Measurements from ENCODE around the gene HPF1.

The HPF1 gene

DNA sequence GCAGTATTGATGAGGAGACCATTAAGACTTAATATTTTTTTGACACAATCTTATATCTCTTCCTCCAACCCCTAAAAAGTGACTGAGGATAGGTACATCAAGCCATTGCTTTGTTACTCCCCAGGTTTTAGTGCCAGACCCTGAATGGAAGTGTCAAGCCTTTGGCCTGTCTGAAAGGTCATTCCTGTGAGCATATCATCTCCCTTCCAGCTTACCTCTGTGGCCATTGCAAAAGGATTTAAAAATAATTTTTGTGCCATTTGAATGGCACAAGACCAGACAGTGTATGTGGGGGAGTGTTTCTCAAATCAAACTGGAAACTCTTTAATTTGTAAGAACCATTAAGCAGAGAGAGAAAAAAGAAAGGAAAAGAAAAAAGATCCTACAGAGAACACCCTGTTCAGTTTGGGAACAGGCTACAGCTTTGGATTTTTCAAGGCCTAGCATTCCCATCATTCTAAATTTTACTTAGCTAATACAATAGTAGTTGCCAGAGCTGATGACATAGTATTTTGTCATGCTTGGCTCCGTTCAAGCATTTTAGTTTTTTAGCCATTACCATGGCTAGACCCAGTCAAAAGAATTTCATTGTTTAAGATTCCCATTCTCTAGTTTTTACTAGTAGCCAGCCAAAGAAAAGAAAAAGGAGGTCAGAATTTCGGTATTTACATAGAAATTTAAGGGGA lies 49.6 kb downstream of the HPF1 start:
- H3K27me3 ChIP-seq (replicated peaks), result no peaks in the 10 kb centered on the region
- no peak overlapping the region for H3K27ac ChIP-seq
- TF ChIP-seq, protein P1, sequence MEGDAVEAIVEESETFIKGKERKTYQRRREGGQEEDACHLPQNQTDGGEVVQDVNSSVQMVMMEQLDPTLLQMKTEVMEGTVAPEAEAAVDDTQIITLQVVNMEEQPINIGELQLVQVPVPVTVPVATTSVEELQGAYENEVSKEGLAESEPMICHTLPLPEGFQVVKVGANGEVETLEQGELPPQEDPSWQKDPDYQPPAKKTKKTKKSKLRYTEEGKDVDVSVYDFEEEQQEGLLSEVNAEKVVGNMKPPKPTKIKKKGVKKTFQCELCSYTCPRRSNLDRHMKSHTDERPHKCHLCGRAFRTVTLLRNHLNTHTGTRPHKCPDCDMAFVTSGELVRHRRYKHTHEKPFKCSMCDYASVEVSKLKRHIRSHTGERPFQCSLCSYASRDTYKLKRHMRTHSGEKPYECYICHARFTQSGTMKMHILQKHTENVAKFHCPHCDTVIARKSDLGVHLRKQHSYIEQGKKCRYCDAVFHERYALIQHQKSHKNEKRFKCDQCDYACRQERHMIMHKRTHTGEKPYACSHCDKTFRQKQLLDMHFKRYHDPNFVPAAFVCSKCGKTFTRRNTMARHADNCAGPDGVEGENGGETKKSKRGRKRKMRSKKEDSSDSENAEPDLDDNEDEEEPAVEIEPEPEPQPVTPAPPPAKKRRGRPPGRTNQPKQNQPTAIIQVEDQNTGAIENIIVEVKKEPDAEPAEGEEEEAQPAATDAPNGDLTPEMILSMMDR (IDR thresholded peaks at IDR 0.05; ENCODE audit: low read depth, low read length, missing control alignments), result no peak
- no peak overlapping the region for H3K4me3 ChIP-seq (ENCODE audit: low read depth, low read length)
- in situ Hi-C loops (cut with HindIII; ENCODE audit: low pct_ligation_motif_present, low sequenced_read_pairs), result no loop called here
- DNase-seq, result no peak
- peaks cover under 1% of the 10 kb centered on the region for H3K36me3 ChIP-seq (replicated peaks)

DNA sequence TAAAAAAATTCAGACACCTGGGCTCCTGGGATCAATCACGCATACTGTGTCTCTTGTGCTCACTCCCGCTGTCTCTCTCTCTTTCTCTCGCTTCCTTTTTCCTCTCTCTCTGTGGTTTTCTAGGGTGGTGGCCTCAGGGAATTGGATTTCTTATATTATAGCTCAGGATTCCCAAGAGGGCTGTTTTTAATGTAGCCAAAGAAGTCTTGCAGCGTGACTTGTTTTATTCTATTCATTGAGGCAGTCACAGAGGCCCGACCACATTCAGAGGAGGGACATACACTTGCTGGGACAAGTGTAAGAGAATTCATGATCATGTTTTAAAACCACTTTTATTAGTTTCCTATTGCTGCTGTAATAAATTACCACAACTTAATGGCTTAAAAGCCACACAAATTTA lies 59.4 kb downstream of the HPF1 start:
- TF ChIP-seq, protein P1 (IDR thresholded peaks at IDR 0.05; ENCODE audit: low read depth, low read length, missing control alignments), result no peak
- Histone ChIP-seq H3K4me3 (ENCODE audit: low read depth, low read length) (no peak overlapping the region), H3K27me3 (replicated peaks) (no peaks in the 10 kb centered on the region), H3K36me3 (replicated peaks) (no peaks in the 10 kb centered on the region), H3K27ac (no peak overlapping the region)
- DNase-seq, result no peak
- in situ Hi-C loops (cut with HindIII; ENCODE audit: low pct_ligation_motif_present, low sequenced_read_pairs), result no loop called here

DNA sequence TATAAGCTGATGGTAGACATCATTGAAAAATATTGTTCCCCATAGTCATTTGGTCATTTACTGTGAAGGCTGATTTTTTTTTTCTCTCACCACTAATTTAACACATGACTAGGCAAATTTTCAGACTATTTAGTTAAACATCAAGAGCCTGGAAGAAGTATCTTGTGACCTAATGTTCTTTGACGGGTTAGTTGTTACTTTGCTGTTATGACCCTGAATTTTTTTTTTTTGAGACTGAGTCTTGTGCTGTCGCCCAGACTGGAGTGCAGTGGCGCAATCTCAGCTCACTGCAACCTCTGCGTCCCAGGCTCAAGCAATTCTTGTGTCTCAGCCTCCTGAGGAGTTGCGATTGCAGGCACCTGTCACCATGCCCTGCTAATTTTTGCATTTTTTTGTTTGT lies 67.0 kb downstream of the HPF1 start:
- no peak overlapping the region for H3K27ac ChIP-seq
- H3K27me3 ChIP-seq (replicated peaks), result no peaks in the 10 kb centered on the region
- in situ Hi-C loops (cut with HindIII; ENCODE audit: low pct_ligation_motif_present, low sequenced_read_pairs), result no loop called here
- TF ChIP-seq, protein P1 (IDR thresholded peaks at IDR 0.05; ENCODE audit: low read depth, low read length, missing control alignments), result no peak
- H3K36me3 ChIP-seq (replicated peaks), result peaks cover 2% of the 10 kb centered on the region
- DNase-seq, result no peak
- H3K4me3 ChIP-seq (ENCODE audit: low read depth, low read length), result no peak overlapping the region

DNA sequence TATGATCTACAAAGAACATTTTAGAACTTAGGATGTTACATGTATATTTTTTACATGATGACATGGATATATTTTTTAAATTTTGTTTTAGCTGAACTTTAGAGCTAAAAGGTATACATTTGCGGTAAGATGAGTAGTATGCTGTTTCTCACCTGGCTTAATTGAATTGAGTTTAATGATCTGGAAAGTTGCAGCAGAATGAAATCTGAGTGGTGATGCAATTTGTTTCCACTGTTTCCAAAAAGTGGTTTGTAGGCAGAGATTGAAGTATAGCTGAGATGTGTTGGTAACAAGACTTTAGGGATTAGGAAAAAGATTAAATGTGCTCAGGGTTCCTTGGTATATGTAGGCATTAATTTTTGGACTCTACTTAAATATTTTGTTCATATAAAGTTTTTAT lies 68.1 kb downstream of the HPF1 start:
- no peaks in the 10 kb centered on the region for H3K27me3 ChIP-seq (replicated peaks)
- TF ChIP-seq, protein P1 (IDR thresholded peaks at IDR 0.05; ENCODE audit: low read depth, low read length, missing control alignments), result no peak
- in situ Hi-C loops (cut with HindIII; ENCODE audit: low pct_ligation_motif_present, low sequenced_read_pairs), result no loop called here

DNA sequence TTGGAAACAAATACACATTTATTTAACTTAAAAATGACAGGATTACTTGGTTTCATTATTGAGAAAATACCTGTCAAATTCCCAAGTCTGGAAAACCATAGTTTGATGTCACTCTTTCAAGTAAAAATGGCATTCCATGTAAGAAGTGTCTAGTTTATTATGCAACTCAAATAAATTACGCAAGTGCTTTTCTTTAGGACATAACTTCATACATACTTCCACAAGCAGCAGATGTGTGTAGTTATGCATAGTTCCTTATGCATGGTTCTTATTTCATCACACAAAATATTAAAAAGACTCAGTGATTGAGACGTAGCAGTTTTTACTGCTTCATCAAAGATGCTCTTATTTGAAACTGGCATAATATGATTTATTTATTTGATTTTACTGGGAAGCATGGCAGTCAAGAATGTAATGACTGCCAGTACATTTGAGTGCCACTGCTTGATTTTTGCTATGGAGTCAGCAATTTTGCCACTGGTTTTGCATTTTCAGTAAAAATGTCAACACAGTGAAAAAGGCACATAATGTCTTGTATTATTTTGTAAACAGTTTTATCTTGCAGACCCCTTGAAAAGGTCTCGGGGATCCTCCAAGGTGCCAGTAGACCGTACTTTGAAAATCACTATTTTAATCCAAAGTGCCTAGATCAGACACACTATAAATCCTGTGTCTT lies 75.2 kb downstream of the HPF1 start:
- Histone ChIP-seq H3K36me3 (replicated peaks) (no peaks in the 10 kb centered on the region), H3K4me3 (ENCODE audit: low read depth, low read length) (no peak overlapping the region), H3K27me3 (replicated peaks) (no peaks in the 10 kb centered on the region), H3K27ac (no peak overlapping the region)
- TF ChIP-seq, protein P1 (IDR thresholded peaks at IDR 0.05; ENCODE audit: low read depth, low read length, missing control alignments), result no peak
- in situ Hi-C loops (cut with HindIII; ENCODE audit: low pct_ligation_motif_present, low sequenced_read_pairs), result no loop called here
- DNase-seq, result no peak

More for the DNA sequence above, 68.1 kb downstream of the HPF1 start:
- no peak overlapping the region for H3K27ac ChIP-seq
- no peak overlapping the region for H3K4me3 ChIP-seq (ENCODE audit: low read depth, low read length)
- DNase-seq, result no peak
- peaks cover 2% of the 10 kb centered on the region for H3K36me3 ChIP-seq (replicated peaks)

Data from brain microvascular endothelial cell (primary cell).